Stimulated activated CD8-positive, alpha-beta memory T cell treated with anti-CD3 and anti-CD28 coated beads, Interleukin-15, amount 100 ng/mL, for 48 hours (primary cell): ENCODE results near the gene PLBD1.

Experiments used
- DNase-seq, 2 donors: peaks; one replicate each; pipeline ENCODE4 v3.0.0-alpha.2; 2020; ENCODE audit warnings: low read depth in 2 of 2

Gene PLBD1

DNA sequence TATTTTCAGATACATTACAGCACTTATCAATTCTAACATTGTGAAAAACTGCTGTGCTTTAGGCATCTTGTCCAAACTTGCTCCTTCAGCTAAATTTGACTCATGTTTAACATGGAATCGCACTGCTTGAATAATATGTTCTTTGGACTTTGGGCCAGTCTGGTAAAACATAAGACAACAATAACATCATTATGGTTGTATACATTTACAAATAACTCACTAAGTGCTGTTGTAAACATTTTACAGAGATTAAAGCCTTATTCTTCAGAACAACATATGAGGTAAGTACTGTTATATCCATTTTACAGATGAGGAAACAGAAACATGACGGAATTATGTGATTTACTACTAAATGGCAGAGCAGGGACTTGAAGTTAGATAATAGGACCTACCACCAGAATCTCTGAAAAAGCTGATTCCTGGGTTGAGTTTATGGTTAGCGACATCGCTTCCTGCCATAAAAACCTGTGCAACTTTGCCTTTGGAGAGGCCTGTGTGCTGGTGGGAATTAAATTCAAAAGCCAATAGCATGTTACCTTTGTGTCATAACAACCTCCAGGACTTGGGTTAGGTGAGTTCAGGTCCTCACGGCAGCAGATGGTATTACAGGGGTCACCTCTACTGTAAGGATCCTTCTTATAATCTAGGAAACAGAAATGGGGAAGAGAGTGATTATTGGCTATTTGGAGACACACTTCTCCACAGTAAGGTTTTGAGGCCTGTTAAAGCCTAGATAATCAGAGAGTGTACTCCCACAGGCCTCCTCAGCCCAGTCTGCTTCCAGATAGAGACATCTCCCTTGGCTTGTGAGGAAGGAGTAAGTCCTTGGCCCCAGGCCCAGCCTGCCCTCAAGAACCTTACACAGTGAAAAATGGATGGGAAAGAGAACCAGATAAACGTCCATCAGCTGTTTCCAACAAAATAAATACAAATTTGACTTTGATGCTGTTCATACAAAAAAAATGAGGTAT lies 61.8 kb downstream of the PLBD1 start:
- DNase-seq: no peak

DNA sequence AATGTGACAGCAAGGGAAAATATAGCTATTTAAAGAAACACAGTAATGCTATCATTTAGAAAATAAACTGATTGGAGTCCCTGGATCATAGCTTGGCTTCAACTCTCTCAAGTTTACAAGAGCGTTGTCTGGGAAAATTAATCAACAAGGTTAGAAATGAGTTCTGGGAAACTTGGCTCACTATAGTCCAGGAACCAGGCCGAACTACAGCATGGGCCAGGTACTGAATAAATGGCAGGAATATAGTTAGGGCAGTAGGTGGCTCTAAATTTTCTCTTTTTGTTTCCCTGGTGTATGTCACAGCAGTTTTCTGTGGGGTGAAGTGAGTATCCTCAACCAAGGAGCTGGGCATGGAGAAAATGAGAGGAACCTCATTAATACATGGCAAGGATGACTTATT lies 72.4 kb downstream of the PLBD1 start:
- no peak for DNase-seq

DNA sequence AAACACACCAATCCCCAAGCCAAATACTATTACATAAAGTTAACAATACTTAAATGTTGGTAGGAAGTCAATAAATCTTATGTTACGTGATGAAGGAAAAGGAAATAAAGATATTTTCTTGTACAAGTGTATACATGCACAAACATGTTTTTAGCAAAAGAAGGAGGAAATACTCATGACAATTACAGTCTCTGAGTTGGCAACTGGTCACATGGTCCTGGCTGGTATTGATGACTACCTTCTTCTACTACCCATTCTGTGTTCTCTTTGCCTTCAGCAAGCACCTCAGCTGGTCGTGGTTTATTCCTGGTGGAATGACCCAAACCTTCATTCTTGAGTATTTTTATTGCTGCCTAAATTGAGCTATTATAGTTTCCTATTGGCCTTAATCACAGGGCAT lies 84.8 kb downstream of the PLBD1 start:
- no peak for DNase-seq

DNA sequence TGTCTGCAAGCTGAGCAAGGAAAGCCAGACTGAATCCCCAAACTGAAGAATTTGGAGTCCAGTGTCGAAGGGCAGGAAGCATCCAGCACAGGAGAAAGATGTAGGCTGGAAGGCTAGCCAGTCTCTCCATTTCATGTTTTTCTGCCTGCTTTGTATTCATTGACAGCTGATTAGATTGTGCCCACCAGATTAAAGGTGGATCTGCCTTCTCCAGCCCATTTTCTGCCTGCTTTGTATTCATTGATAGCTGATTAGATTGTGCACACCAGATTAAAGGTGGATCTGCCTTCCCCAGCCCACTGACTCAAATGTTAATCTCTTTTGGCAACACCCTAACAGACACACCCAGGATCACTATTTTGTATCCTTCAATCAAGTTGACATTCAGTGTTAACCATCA lies 85.3 kb downstream of the PLBD1 start:
- no peak for DNase-seq

DNA sequence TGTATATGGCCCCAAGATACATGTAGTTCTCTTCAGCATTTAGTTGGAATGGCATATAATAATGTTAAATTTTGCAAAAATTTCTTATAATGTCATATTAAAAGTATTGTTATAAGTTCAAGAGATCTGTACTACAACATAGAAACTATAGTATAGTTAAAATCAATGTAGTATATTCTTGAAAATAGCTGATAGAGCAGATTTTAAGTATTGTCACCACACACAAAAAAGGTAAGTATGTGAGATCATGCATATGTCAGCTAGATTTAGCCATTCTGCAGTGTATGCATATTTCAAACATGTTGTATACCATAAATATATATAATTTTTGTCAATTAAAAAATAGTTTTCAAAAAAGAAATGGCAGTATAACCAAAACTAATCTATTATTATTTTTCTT lies 86.5 kb downstream of the PLBD1 start:
- DNase-seq: no peak

DNA sequence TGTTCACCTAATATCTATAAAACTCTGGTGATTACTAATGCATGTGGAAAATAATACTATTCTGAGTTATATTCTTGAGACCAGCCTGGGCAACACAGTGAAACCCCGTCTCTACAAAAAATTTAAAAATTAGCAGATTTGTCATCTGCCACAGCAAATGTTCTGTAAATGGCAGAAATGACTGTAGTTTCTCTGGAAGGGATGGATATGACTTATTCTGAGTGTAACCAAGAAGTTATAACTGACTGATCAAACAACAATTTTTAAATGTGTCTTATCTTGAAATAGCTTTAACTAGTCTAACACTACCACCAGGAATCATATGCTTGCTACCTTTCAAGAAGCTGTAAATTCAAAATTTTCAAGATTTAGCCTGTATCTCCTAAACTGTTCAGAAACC lies 88.7 kb downstream of the PLBD1 start:
- no peak for DNase-seq

DNA sequence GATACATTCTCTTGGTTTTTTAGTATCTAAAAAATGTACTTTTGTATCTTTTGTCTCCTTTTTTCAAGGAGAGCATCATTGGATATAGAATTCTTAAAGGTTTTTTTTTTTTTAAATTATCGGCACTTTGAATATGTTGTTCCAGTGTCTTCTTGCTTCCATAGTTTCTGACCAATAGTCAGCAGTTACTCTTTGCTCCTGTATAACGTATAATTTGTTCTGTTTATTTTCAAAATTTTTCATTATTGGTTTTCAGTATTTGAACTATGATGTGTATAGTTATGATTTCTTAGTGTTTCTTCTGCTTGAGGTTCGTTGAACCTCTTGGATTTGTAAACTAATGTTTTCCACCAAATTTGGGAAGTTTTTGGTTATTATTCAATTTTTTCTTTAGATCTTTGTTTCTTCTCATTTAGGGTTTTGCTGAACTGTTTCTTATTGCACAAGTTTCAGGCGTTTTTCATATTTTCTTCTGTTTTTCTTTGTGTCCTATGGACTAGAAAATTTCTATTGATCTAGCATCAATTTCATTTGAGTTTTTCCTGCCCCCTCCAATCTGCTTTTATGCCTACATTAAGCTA lies 93.9 kb downstream of the PLBD1 start:
- no peak for DNase-seq

DNA sequence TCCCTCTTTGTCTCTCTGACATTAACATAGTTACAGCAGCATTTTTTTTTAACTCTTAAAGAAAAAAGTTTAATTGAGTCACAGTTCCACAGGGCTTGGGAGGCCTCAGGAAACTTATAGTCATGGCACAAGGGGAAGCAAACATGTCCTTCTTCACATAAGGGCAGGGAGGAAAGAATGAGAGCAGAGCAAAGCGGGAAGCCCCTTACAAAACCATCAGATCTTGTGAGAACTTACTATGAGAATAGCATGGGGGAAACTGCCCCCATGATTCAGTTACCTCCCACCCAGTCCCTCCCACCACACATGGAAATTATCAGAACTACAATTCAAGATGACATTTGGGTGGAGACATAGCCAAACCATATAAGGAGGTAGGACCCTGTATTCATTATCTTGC lies 96.2 kb downstream of the PLBD1 start:
- DNase-seq: peak in 1 of 2 donors; percentile 10

DNA sequence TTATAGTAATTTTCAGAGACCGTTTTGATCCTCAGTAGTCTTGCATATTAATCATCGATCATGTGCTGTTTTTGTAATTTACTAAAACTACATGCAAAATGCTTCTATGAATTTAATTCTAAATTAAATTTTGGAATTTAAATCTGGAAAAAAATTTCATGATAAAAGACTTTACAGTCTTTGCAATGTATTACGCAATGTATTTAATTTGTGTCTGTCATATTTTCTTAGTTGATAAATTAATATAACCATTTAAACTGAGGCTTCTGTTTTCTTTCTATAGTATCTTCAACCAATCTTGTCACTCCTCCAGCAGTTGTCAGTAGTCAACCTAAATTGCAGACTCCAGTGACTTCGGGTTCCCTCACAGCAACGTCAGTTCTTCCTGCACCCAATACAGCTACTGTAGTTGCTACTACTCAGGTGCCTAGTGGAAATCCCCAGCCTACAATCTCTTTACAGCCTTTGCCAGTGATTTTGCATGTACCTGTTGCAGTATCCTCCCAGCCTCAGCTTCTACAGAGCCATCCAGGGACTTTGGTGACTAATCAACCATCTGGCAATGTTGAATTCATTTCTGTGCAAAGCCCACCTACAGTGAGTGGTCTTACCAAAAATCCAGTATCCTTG lies 107.4 kb downstream of the PLBD1 start:
- DNase-seq: no peak

DNA sequence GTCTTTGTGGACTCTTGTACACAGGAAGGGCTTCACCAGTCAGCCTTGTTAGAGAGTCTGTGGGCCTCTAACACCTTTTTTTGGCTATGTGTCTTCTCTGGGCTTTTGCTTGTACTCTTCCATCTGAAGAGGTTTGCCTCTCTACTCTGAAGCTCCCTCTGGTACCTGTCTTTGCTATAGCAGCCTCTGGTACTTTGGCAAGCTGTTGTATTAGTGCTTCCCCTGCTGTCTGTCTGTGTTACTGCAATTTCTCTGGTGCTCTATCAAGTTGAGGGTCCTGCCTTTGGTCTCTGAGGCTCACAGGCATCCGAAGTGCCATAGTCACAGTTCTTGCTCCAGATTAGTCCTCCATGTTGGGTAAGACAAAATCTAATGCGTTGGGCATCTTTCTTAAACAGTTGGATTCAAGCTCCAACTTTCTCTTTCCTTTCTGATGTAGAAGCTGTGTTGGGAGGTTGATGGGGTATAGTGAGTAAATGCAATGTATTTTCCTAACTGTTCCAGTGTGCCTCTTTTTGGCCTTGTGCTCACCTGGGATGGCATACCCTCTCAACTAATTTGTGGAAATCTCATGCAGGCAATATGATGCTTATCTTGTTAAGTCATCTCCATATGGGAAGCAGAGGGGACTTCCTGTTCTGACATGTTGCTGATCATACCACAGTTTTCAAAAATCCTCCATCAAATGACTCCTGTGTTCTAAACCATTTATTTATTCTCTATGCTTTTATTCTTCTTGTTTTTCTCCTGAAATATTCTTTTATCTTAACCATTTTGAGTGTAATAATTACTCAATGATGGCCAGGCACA lies 113.4 kb downstream of the PLBD1 start:
- DNase-seq: no peak
